Activated naive CD8-positive, alpha-beta T cell treated with anti-CD3 and anti-CD28 coated beads, Interleukin-2, amount 10 ng/mL, durations not matched to agents 7 days and 5 days (primary cell): ENCODE measurements around the gene CDC37L1. TPM values are rescaled to one million over a fixed set of nuclear protein-coding genes. Genes with fewer than 3 reads are reported as not detected.
A peak's percentile ranks its signal among the peaks of the same experiment; 100 is the strongest.
"Not testable (repeated sequence)": the region's sequence is repeated elsewhere in the genome, so short reads cannot be mapped to it uniquely, and the experiment has no call there.

Experiments used
- ATAC-seq: fragments of 150-1000 bp; cut with Tn5 transposase; one replicate; pipeline ENCODE4 v1.10.0; 2021; ENCODE audit warnings: low read depth, moderate library complexity
- POLR2A ChIA-PET: fragments of 350-600 bp; sonication (Branson Sonifier 250); formaldehyde crosslinking; loops from one replicate; lab custom pipeline; 2021; ENCODE audit warnings: antibody characterized with exemption; lab: Charles Lee
- DNase-seq: peaks from one replicate; pipeline ENCODE4 v3.0.0; 2021
- H3K27ac Mint-ChIP-seq: one replicate; pipeline ENCODE4 v1.8.0; 2022; ENCODE audit warnings: mild to moderate bottlenecking, mixed read lengths
- H3K27me3 Mint-ChIP-seq: one replicate; pipeline ENCODE4 v1.8.0; 2022; ENCODE audit warnings: mild to moderate bottlenecking, moderate library complexity, mixed read lengths
- H3K36me3 Mint-ChIP-seq: one replicate; pipeline ENCODE4 v1.8.0; 2021; ENCODE audit warnings: mild to moderate bottlenecking, mixed read lengths
- H3K4me1 Mint-ChIP-seq: one replicate; pipeline ENCODE4 v1.8.0; 2021; ENCODE audit warnings: mixed read lengths
- H3K4me3 Mint-ChIP-seq: one replicate; pipeline ENCODE4 v1.8.0; 2022; ENCODE audit warnings: mild to moderate bottlenecking, moderate library complexity, mixed read lengths
- H3K9me3 Mint-ChIP-seq: one replicate; pipeline ENCODE4 v1.8.0; 2021; ENCODE audit warnings: mixed read lengths
- total RNA-seq, 2 experiments: library from RNA; stranded (reverse); gene quantifications; one replicate each; pipeline ENCODE4 v1.2.3, GENCODE V29; 2021

CDC37L1 gene
- total RNA-seq: 10 to 100 TPM; 14.4 to 14.6 TPM

- Mint-ChIP-seq H3K4me1 (peaks cover 5% of the 10 kb centered on the region), H3K27me3 (no peaks in the 10 kb centered on the region), H3K9me3 (no peaks in the 10 kb centered on the region), H3K27ac (no peak within 1 kb of the TSS), H3K36me3 (peaks cover 9% of the 10 kb centered on the region), H3K4me3 (no peak within 1 kb of the TSS)
- POLR2A ChIA-PET: interaction anchor here (0.7 to 1.6 kb wide), 8 partner anchors 9 to 1152 kb away, joined by 3 to 27 read pairs (median 6); partner anchors contain the start of genes AK3, PLPP6 and SPATA6L
- DNase-seq: peak; percentile 100
- ATAC-seq: peak; percentile 95
Observed at GRCh38 chr9:4679268-4680172, at the start of gene CDC37L1. Gene CDC37L1 (plus strand): TSS chr9:4679569. CDS start chr9:4679768, 199 bp downstream.

- Mint-ChIP-seq H3K36me3 (no peaks in the 10 kb centered on the region), H3K4me1 (no peaks in the 10 kb centered on the region), H3K4me3 (no peak overlapping the region), H3K27ac (no peak overlapping the region), H3K9me3 (no peaks in the 10 kb centered on the region), H3K27me3 (peaks cover 10% of the 10 kb centered on the region)
- POLR2A ChIA-PET: no interaction called here
- DNase-seq (no peak), ATAC-seq (no peak)
Observed at GRCh38 chr9:4630836-4631235, 48.5 kb upstream of the CDC37L1 start.

GRCh38 chr9:4638968-4639367, 40.4 kb upstream of the CDC37L1 start:
- Mint-ChIP-seq H3K4me3 (no peak overlapping the region), H3K4me1 (no peaks in the 10 kb centered on the region), H3K27ac (no peak overlapping the region), H3K36me3 (no peaks in the 10 kb centered on the region), H3K9me3 (no peaks in the 10 kb centered on the region), H3K27me3 (no peaks in the 10 kb centered on the region)
- no peak for DNase-seq
- POLR2A ChIA-PET: no interaction called here
- ATAC-seq: no peak

GRCh38 chr9:4639420-4639819, 39.9 kb upstream of the CDC37L1 start:
- Mint-ChIP-seq H3K4me3 (no peak overlapping the region), H3K27me3 (no peaks in the 10 kb centered on the region), H3K4me1 (no peaks in the 10 kb centered on the region), H3K27ac (no peak overlapping the region), H3K36me3 (no peaks in the 10 kb centered on the region), H3K9me3 (no peaks in the 10 kb centered on the region)
- no peak for ATAC-seq
- no peak for DNase-seq
- POLR2A ChIA-PET: no interaction called here

- Mint-ChIP-seq H3K27ac (no peak overlapping the region), H3K4me3 (no peak overlapping the region), H3K36me3 (no peaks in the 10 kb centered on the region), H3K9me3 (no peaks in the 10 kb centered on the region), H3K4me1 (peaks cover 2% of the 10 kb centered on the region), H3K27me3 (no peaks in the 10 kb centered on the region)
- DNase-seq (peak; percentile 40), ATAC-seq (peak; percentile 56)
- POLR2A ChIA-PET: no interaction called here
Observed at GRCh38 chr9:4640027-4640426, 39.3 kb upstream of the CDC37L1 start.

GRCh38 chr9:4642351-4642750, 37.0 kb upstream of the CDC37L1 start:
- Mint-ChIP-seq H3K4me1 (peaks cover 2% of the 10 kb centered on the region), H3K27ac (no peak overlapping the region)
- ATAC-seq: no peak

GRCh38 chr9:4654084-4654483, 25.3 kb upstream of the CDC37L1 start:
- Mint-ChIP-seq H3K9me3 (no peaks in the 10 kb centered on the region), H3K4me3 (no peak overlapping the region), H3K36me3 (no peaks in the 10 kb centered on the region), H3K27ac (no peak overlapping the region), H3K27me3 (peaks cover 2% of the 10 kb centered on the region), H3K4me1 (peaks cover 7% of the 10 kb centered on the region)
- POLR2A ChIA-PET: no interaction called here
- no peak for DNase-seq
- ATAC-seq: no peak

More at GRCh38 chr9:4642351-4642750, 37.0 kb upstream of the CDC37L1 start:
- POLR2A ChIA-PET: no interaction called here
- H3K27me3 Mint-ChIP-seq: no peaks in the 10 kb centered on the region
- H3K36me3 Mint-ChIP-seq: no peaks in the 10 kb centered on the region
- no peaks in the 10 kb centered on the region for H3K9me3 Mint-ChIP-seq
- H3K4me3 Mint-ChIP-seq: no peak overlapping the region
- DNase-seq: no peak

- POLR2A ChIA-PET: no interaction called here
- no peak overlapping the region for H3K27ac Mint-ChIP-seq
- H3K4me1 Mint-ChIP-seq: peaks cover 7% of the 10 kb centered on the region
- ATAC-seq: no peak
- no peak for DNase-seq
- H3K4me3 Mint-ChIP-seq: no peak overlapping the region
- H3K27me3 Mint-ChIP-seq: peaks cover 2% of the 10 kb centered on the region
- H3K36me3 Mint-ChIP-seq: no peaks in the 10 kb centered on the region
- H3K9me3 Mint-ChIP-seq: no peaks in the 10 kb centered on the region
Observed at GRCh38 chr9:4654538-4654937, 24.8 kb upstream of the CDC37L1 start.

GRCh38 chr9:4656196-4656595, 23.2 kb upstream of the CDC37L1 start:
- DNase-seq, H3K27me3 Mint-ChIP-seq, POLR2A ChIA-PET, H3K36me3 Mint-ChIP-seq, H3K27ac Mint-ChIP-seq, H3K4me1 Mint-ChIP-seq, H3K4me3 Mint-ChIP-seq, ATAC-seq, H3K9me3 Mint-ChIP-seq: not testable (repeated sequence)

- no peaks in the 10 kb centered on the region for H3K9me3 Mint-ChIP-seq
- H3K36me3 Mint-ChIP-seq: peaks cover 2% of the 10 kb centered on the region
- H3K27me3 Mint-ChIP-seq: peaks cover 5% of the 10 kb centered on the region
- no peak overlapping the region for H3K27ac Mint-ChIP-seq
- ATAC-seq (no peak), DNase-seq (no peak)
- POLR2A ChIA-PET: no interaction called here
- no peak overlapping the region for H3K4me3 Mint-ChIP-seq
- H3K4me1 Mint-ChIP-seq: peaks cover 10% of the 10 kb centered on the region
Observed at GRCh38 chr9:4656621-4657020, 22.7 kb upstream of the CDC37L1 start.

GRCh38 chr9:4657426-4658159, 21.8 kb upstream of the CDC37L1 start:
- ATAC-seq (no peak), DNase-seq (no peak)
- Mint-ChIP-seq H3K9me3 (no peaks in the 10 kb centered on the region), H3K27ac (no peak overlapping the region), H3K4me3 (no peak overlapping the region), H3K4me1 (peaks cover 15% of the 10 kb centered on the region), H3K36me3 (peaks cover 2% of the 10 kb centered on the region), H3K27me3 (peaks cover 5% of the 10 kb centered on the region)
- POLR2A ChIA-PET: no interaction called here

- H3K27me3 Mint-ChIP-seq, DNase-seq, H3K27ac Mint-ChIP-seq, H3K36me3 Mint-ChIP-seq, H3K4me3 Mint-ChIP-seq, H3K9me3 Mint-ChIP-seq, ATAC-seq: not testable (repeated sequence)
- peaks cover 35% of the 10 kb centered on the region for H3K4me1 Mint-ChIP-seq
- POLR2A ChIA-PET: interaction anchor here (2.6 kb wide), 1 partner anchor 80 kb away, joined by 12 read pairs; the partner anchor contains the start of gene AK3
Observed at GRCh38 chr9:4660665-4661064, 18.7 kb upstream of the CDC37L1 start.

GRCh38 chr9:4661165-4661564, 18.2 kb upstream of the CDC37L1 start:
- DNase-seq: no peak
- ATAC-seq: no peak
- Mint-ChIP-seq H3K27me3 (peaks cover 5% of the 10 kb centered on the region), H3K4me1 (peaks cover 39% of the 10 kb centered on the region), H3K9me3 (no peaks in the 10 kb centered on the region), H3K36me3 (peaks cover 2% of the 10 kb centered on the region), H3K27ac (no peak overlapping the region), H3K4me3 (peak overlapping the region; percentile 95)
- POLR2A ChIA-PET: interaction anchor here (2.6 kb wide), 1 partner anchor 79 kb away, joined by 12 read pairs; the partner anchor contains the start of gene AK3
